Brain pericyte (primary cell): ENCODE measurements around the gene GLB1L2.

ENCODE experiments used
- DNase-seq: peaks from one replicate; pipeline ENCODE4 v3.0.0-alpha.2; 2012; ENCODE audit warnings: low read depth, low spot score

GLB1L2 gene

GRCh38 chr11:134425413-134425812, 93.6 kb downstream of the GLB1L2 start:
- no peak for DNase-seq
